ENCODE measurements around the gene LCE2D.
"Not testable (repeated sequence)": the region's sequence is repeated elsewhere in the genome, so short reads cannot be mapped to it uniquely, and the experiment has no call there.

- not testable (repeated sequence) for TF ChIP-seq POLR2A, CTCF, POLR2AphosphoS5 (IDR thresholded peaks at IDR 0.05)
Observed at GRCh38 chr1:152666171-152666570, 3.0 kb downstream of the LCE2D start.
